Neural crest cell (in vitro differentiated cells): ENCODE measurements around the gene DYNLT5. TPM values are rescaled to one million over a fixed set of nuclear protein-coding genes. Genes with fewer than 3 reads are reported as not detected.

Experiments used
- DNase-seq: peaks from one replicate; pipeline ENCODE4 v3.0.0; 2021; ENCODE audit warnings: low read depth, mixed read lengths, low spot score
- H3K27ac Mint-ChIP-seq: one replicate; pipeline ENCODE4 v1.8.0; 2021; ENCODE audit warnings: mild to moderate bottlenecking, mixed read lengths; ENCODE audit not compliant: unreplicated experiment
- H3K27me3 Mint-ChIP-seq: 2 replicates; pipeline ENCODE4 v1.8.0; 2021; ENCODE audit warnings: low read depth, mild to moderate bottlenecking, mixed read lengths
- H3K36me3 Mint-ChIP-seq: 2 replicates; pipeline ENCODE4 v1.8.0; 2021; ENCODE audit warnings: low read depth, mild to moderate bottlenecking, mixed read lengths
- H3K4me1 Mint-ChIP-seq: 2 replicates; pipeline ENCODE4 v1.8.0; 2021; ENCODE audit warnings: mixed read lengths
- H3K4me3 Mint-ChIP-seq: one replicate; pipeline ENCODE4 v1.8.0; 2021; ENCODE audit warnings: mild to moderate bottlenecking, mixed read lengths
- H3K9me3 Mint-ChIP-seq: 2 replicates; pipeline ENCODE4 v1.8.0; 2021; ENCODE audit warnings: mixed read lengths
- CTCF ChIP-seq: fragments of 200-600 bp; sonication (generic); conservative IDR thresholded peaks from 2 replicates; pipeline ENCODE4 v1.5.0; 2021; ENCODE audit warnings: antibody characterized with exemption, mild to moderate bottlenecking
- long read RNA-seq: library from polyadenylated mRNA; unstranded; transcript quantifications from one replicate; pipeline ENCODE4 v2.0.0, GENCODE V29; 2020
- total RNA-seq: library from RNA; stranded (reverse); gene quantifications from 2 replicates; pipeline ENCODE4 v1.2.1, GENCODE V29; 2021

The DYNLT5 gene
- 1.6 and 2.0 TPM in 2 replicates for total RNA-seq
- long read RNA-seq, partial matches to known transcripts = 0 of 1 reads
- long read RNA-seq, other reads (novel, unspliced or antisense) = 0 of 1 reads

GRCh38 chr1:66752000-66752592 lies at the start of gene DYNLT5:
DYNLT5 (plus strand) TSS chr1:66752459; CDS start chr1:66754659, 2,200 bp downstream.
- Mint-ChIP-seq H3K9me3 (no peaks in the 10 kb centered on the region), H3K4me1 (peaks cover 14% of the 10 kb centered on the region), H3K27me3 (peaks cover 19% of the 10 kb centered on the region), H3K36me3 (no peaks in the 10 kb centered on the region), H3K27ac (peak within 1 kb of the TSS; percentile 12), H3K4me3 (peak within 1 kb of the TSS; percentile 69)
- DNase-seq = peak; percentile 61
- peak; percentile 24 for TF ChIP-seq CTCF

GRCh38 chr1:66704177-66704875 lies 47.9 kb upstream of the DYNLT5 start:
- H3K36me3 Mint-ChIP-seq = no peaks in the 10 kb centered on the region
- no peak overlapping the region for H3K27ac Mint-ChIP-seq
- no peak for DNase-seq
- H3K4me3 Mint-ChIP-seq = no peak overlapping the region
- no peak for TF ChIP-seq CTCF
- no peaks in the 10 kb centered on the region for H3K27me3 Mint-ChIP-seq
- H3K4me1 Mint-ChIP-seq = peaks cover 10% of the 10 kb centered on the region
- no peaks in the 10 kb centered on the region for H3K9me3 Mint-ChIP-seq

GRCh38 chr1:66705110-66705509 lies 47.1 kb upstream of the DYNLT5 start:
- Mint-ChIP-seq H3K9me3 (no peaks in the 10 kb centered on the region), H3K36me3 (no peaks in the 10 kb centered on the region), H3K27ac (no peak overlapping the region), H3K27me3 (no peaks in the 10 kb centered on the region), H3K4me3 (no peak overlapping the region), H3K4me1 (peaks cover 10% of the 10 kb centered on the region)
- no peak for DNase-seq
- TF ChIP-seq CTCF = no peak

- no peaks in the 10 kb centered on the region for H3K27me3 Mint-ChIP-seq
- H3K9me3 Mint-ChIP-seq = no peaks in the 10 kb centered on the region
- no peaks in the 10 kb centered on the region for H3K36me3 Mint-ChIP-seq
- no peaks in the 10 kb centered on the region for H3K4me1 Mint-ChIP-seq
- no peak for DNase-seq
- TF ChIP-seq CTCF = no peak
- H3K4me3 Mint-ChIP-seq = no peak overlapping the region
- no peak overlapping the region for H3K27ac Mint-ChIP-seq
Observed at GRCh38 chr1:66711420-66711819, 40.8 kb upstream of the DYNLT5 start.

- H3K27ac Mint-ChIP-seq = no peak overlapping the region
- no peak for DNase-seq
- no peaks in the 10 kb centered on the region for H3K36me3 Mint-ChIP-seq
- H3K27me3 Mint-ChIP-seq = no peaks in the 10 kb centered on the region
- H3K4me1 Mint-ChIP-seq = no peaks in the 10 kb centered on the region
- no peaks in the 10 kb centered on the region for H3K9me3 Mint-ChIP-seq
- no peak for TF ChIP-seq CTCF
- H3K4me3 Mint-ChIP-seq = no peak overlapping the region
Observed at GRCh38 chr1:66712839-66713238, 39.4 kb upstream of the DYNLT5 start.
